Mesothelial cell of epicardium (in vitro differentiated cells): ENCODE results near the gene FRMD5. TPM values are rescaled to one million over a fixed set of nuclear protein-coding genes. Genes with fewer than 3 reads are reported as not detected.

Source experiments
- DNase-seq, 2 experiments: peaks; one replicate each; pipeline ENCODE4 v3.0.0; 2021; ENCODE audit warnings: low spot score in 2 of 2; ENCODE audit not compliant: unreplicated experiment in 2 of 2
- H3K27ac Mint-ChIP-seq: 2 replicates; pipeline ENCODE4 v1.8.0; 2021; ENCODE audit warnings: mixed read lengths
- H3K27me3 Mint-ChIP-seq: 2 replicates; pipeline ENCODE4 v1.8.0; 2021; ENCODE audit warnings: low read depth, mixed read lengths
- H3K36me3 Mint-ChIP-seq: 2 replicates; pipeline ENCODE4 v1.8.0; 2021; ENCODE audit warnings: mixed read lengths
- H3K4me1 Mint-ChIP-seq: 2 replicates; pipeline ENCODE4 v1.8.0; 2021; ENCODE audit warnings: mixed read lengths
- H3K4me3 Mint-ChIP-seq: 2 replicates; pipeline ENCODE4 v1.8.0; 2021; ENCODE audit warnings: mild to moderate bottlenecking, moderate library complexity, mixed read lengths
- H3K9me3 Mint-ChIP-seq: 2 replicates; pipeline ENCODE4 v1.8.0; 2021; ENCODE audit warnings: mixed read lengths
- CTCF ChIP-seq: fragments of 200-600 bp; sonication (generic); IDR thresholded peaks from one replicate; pipeline ENCODE4 v1.5.0; 2021; ENCODE audit warnings: antibody characterized with exemption; ENCODE audit not compliant: unreplicated experiment
- total RNA-seq: library from RNA; stranded (reverse); gene quantifications from 3 replicates; pipeline ENCODE4 v1.2.1, GENCODE V29; 2021

Gene FRMD5
- total RNA-seq, 1 donor from 2014 or later = 2.5 TPM

DNA sequence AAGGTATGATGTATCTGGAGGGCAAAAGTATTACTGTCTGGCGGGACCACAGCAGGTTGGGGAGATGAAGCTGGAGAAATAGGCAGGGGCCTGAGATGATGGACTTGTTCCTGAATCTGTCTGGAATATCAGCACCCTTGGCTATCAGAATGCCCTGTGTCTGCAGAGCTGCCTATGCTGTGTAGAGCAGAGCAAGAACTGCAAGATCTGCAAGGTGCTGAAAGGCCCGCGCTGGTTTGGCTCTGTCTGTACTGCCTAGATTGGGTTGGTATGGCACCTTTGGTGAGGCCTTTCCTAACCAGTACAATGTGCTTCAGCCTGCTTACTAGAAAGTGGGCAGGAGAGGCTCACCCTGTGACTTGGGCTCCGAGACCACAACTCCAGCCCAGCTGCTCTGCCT lies 271.5 kb downstream of the FRMD5 start:
- no peak overlapping the region for H3K27ac Mint-ChIP-seq
- no peaks in the 10 kb centered on the region for H3K36me3 Mint-ChIP-seq
- DNase-seq = no peak
- no peak for TF ChIP-seq CTCF
- no peaks in the 10 kb centered on the region for H3K9me3 Mint-ChIP-seq
- peaks cover 7% of the 10 kb centered on the region for H3K4me1 Mint-ChIP-seq
- H3K4me3 Mint-ChIP-seq = no peak overlapping the region
- peaks cover 8% of the 10 kb centered on the region for H3K27me3 Mint-ChIP-seq

DNA sequence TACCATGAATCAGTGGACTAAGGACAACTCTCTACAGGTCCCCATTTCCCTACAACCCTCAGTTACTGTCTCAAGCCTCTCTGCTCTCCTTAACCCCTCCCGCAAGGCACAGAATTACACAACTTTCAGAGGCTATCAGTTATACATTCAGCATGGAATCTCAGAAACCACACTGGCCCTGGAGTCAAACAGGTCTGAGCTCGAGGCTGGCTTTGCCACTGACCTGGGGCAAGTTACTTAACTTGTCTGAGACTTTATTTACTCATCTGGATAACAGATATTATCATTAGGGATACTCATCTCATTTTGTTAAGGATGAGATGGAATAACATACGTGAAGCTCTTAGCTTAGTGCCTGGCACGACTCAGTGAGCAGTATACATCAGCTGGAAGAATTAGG lies 273.1 kb downstream of the FRMD5 start:
- H3K4me1 Mint-ChIP-seq = peaks cover 7% of the 10 kb centered on the region
- TF ChIP-seq CTCF = no peak
- H3K36me3 Mint-ChIP-seq = no peaks in the 10 kb centered on the region
- no peaks in the 10 kb centered on the region for H3K9me3 Mint-ChIP-seq
- H3K27me3 Mint-ChIP-seq = no peaks in the 10 kb centered on the region
- no peak overlapping the region for H3K27ac Mint-ChIP-seq
- H3K4me3 Mint-ChIP-seq = no peak overlapping the region
- no peak for DNase-seq

- no peaks in the 10 kb centered on the region for H3K9me3 Mint-ChIP-seq
- no peak overlapping the region for H3K4me3 Mint-ChIP-seq
- no peak overlapping the region for H3K27ac Mint-ChIP-seq
- no peak for TF ChIP-seq CTCF
- peaks cover 13% of the 10 kb centered on the region for H3K4me1 Mint-ChIP-seq
- no peak for DNase-seq
- H3K36me3 Mint-ChIP-seq = no peaks in the 10 kb centered on the region
- no peaks in the 10 kb centered on the region for H3K27me3 Mint-ChIP-seq
These were observed 274.3 kb downstream of the FRMD5 start for GRCh38 chr15:43920815-43921214.

- Mint-ChIP-seq H3K4me1 (peaks cover 18% of the 10 kb centered on the region), H3K9me3 (no peaks in the 10 kb centered on the region), H3K27ac (no peak overlapping the region), H3K36me3 (no peaks in the 10 kb centered on the region), H3K27me3 (no peaks in the 10 kb centered on the region), H3K4me3 (no peak overlapping the region)
- DNase-seq = no peak
- no peak for TF ChIP-seq CTCF
These were observed 274.8 kb downstream of the FRMD5 start for GRCh38 chr15:43920254-43920600.

DNA sequence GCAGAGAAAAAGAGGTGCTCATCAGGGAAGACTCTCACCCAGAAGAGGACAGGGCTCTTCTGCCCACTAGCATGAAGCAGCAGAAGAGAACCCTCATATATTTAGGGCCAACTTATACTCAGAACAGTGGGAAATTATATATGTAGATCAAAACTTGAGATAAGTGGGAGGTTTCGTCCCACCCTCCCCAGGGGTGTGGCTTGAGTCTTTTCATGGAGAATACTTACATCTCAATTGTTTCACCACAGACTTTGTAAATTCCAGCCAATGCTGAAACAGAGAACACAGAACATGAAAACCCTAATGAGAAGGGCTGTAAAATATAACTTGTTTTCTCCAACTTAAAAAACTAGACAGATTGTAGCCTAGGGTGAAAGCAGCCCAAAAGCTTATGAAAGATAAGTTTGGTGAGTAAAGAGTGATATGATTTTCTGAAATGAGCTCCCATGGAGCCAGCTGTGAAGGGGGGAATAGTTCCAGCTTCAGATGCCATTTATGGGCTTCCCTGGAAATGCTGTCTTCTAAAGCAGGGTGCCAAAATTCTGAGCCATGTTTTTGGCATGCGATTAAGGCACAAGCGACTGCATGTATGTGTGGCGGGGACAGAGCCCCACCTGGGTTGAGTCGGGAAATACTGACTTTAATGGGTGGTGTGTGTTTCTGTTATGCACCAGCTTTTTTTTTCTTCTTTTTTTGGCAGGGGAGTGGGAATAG lies 275.4 kb downstream of the FRMD5 start:
- peaks cover 18% of the 10 kb centered on the region for H3K4me1 Mint-ChIP-seq
- no peaks in the 10 kb centered on the region for H3K27me3 Mint-ChIP-seq
- no peak overlapping the region for H3K4me3 Mint-ChIP-seq
- no peaks in the 10 kb centered on the region for H3K36me3 Mint-ChIP-seq
- H3K9me3 Mint-ChIP-seq = no peaks in the 10 kb centered on the region
- no peak for TF ChIP-seq CTCF
- DNase-seq = no peak
- H3K27ac Mint-ChIP-seq = no peak overlapping the region

DNA sequence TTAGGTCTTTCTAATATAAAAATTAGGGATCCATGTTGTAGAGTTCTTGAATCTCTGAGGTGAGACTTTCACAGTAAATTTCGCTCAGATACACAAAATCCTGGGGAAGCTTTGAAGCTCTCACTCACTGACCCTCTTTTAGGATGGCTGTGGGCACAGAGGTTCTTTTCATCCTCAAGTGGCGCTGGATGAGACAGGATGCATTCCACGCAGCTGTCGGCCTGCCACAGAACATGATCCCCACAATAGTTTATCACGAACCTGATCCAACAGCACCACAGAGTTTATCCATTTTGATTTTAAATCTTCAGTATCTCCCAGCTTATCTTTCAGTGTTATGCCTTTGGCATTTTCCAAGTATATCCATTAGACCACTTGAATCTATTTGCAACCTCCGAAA lies 276.4 kb downstream of the FRMD5 start:
- H3K27ac Mint-ChIP-seq = no peak overlapping the region
- no peak overlapping the region for H3K4me3 Mint-ChIP-seq
- DNase-seq = no peak
- H3K9me3 Mint-ChIP-seq = no peaks in the 10 kb centered on the region
- no peaks in the 10 kb centered on the region for H3K36me3 Mint-ChIP-seq
- no peak for TF ChIP-seq CTCF
- H3K27me3 Mint-ChIP-seq = no peaks in the 10 kb centered on the region
- peaks cover 18% of the 10 kb centered on the region for H3K4me1 Mint-ChIP-seq
